Activated T-helper 1 cell treated with Interleukin-2 at 50 U/mL for 16 hours (primary cell): ENCODE measurements around the gene SEMA3E.

Experiments
- DNase-seq: peaks from one replicate; pipeline ENCODE4 v3.0.0-alpha.2; 2020; ENCODE audit warnings: low read depth

The SEMA3E gene

GRCh38 chr7:83339907-83340306, 309.0 kb downstream of the SEMA3E start:
- no peak for DNase-seq

DNA sequence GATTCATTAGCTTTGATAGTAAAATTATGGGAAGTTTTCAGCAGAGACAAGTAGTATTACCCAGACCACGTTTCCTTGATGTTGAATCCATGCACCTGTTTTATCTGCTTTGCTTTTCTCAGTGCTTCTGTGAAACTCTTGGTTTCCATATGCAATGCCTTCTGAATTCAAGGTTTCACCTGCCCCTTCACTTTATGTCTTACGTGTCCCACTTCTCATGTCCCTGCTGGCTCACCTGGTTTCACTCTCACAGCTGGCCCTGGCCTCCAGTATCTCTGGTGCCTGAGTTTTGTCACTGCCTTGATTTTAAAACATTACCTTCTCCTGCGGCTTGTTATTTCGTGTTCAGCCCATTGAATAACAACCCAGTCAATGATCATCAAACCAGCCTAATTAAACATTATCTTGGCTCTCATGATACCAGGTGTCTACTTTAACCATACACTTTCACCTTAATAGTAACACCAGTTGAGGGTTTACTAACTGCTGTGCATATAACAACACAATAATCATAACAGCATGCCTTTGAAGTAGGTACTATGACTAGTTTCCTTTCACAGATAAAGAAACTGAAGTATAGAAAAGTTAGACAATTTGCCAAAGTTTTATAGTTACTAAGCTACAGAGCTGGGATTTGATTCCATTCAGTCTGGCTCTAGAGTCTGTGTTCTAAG, 310.5 kb downstream of the SEMA3E start:
- DNase-seq, result no peak

DNA sequence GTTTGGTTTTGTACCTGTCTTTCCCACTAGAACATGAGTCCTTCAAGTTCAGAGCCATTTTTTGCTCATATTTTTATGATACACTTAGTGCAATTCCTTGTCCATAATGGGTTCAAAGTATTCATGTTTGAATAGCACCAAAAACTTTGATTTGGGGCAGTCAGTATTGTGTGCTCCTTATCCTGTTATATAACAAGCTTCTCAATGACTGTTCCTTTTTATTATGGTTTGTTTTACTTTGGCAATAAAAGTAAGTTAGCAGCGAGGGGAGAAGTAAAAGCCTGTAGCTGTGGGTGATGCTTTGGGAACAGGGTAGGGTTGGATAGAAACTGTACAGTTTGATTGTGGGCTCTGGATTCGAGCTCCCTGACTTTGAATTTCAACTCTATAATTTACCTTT, 311.9 kb downstream of the SEMA3E start:
- DNase-seq, result no peak

DNA sequence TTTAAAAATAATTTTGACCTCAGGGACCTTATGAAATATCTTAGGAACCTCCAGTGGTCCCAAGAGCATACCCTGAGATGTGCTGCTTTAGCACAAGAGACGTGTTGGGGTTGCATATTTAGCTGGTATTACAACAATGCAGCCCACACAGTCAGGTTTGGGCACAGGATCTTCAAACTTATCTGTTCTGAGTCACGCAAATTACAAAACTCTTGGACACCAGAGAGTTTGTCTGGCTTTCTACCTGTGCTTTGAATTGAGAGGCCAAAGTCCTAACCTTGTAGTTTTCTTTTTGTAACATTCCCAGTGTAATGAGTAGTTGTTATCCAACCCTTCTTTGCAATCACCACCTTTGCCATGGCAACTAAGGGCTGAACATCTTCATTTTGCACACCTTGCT, 322.7 kb downstream of the SEMA3E start:
- DNase-seq, result no peak

DNA sequence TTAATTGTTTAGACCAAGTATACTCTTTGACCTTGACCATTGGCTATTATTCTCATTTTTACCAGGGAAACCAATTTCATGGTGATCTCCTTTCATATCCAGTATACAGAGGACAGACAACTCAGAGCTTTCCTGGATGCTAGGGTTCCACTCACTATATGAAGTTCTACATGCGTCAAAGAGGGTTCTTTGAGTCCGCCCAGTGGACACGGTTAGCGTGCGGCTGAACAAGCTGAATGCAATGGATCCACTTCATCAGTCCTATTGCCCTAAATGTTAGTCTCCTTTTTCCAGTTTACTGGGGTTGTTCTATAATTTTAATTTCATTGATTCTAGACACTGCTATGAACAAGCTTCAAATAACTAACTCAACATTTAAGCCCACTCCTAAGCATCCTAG, 323.9 kb downstream of the SEMA3E start:
- no peak for DNase-seq

DNA sequence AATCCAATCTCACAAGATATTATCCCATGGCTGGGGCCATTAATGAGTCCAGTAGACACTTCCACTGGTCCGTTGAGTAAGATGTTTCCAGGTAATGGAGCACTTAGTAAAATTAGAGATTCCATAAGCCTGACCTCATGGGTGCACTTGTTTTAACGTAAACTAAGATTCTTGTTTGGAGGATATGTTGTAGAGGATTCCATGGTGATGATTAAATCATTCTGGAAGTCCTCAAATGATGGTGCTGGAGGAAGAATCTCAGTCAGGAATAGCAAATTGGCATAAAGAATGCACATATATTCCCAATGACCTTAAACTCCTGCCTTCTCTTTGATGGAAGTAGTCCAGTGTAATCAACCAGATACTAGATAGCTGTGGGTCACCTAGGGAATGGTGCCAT, 324.3 kb downstream of the SEMA3E start:
- DNase-seq, result no peak

DNA sequence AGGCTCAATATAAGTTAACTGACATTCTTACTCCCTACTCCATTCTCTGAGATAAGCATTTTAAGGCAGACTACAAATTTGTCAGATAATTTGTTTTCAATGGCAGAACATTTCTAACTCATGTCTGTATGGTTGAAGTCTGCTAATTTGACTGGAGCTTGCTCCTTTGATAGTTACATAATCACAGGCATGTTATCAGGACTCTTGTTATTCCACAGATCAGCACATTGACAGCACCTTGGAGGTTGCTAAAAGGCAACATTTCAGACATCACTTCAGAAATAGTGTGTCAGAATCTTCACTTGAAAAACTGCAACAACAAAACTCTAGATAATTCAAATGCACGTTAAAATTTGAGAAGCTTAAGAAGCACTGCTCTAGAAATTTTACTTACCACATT, 327.9 kb downstream of the SEMA3E start:
- no peak for DNase-seq

- DNase-seq, result no peak
Measured at GRCh38 chr7:83313931-83314330, 335.0 kb downstream of the SEMA3E start.
